ENCODE measurements around the gene NDUFV1.
"Not testable (repeated sequence)": the region's sequence is repeated elsewhere in the genome, so short reads cannot be mapped to it uniquely, and the experiment has no call there.

Gene NDUFV1

GRCh38 chr11:67660752-67661151, 54.0 kb downstream of the NDUFV1 start:
- H3K4me1 Mint-ChIP-seq (ENCODE audit: low read depth); H3K4me3 Mint-ChIP-seq; H3K9me3 Mint-ChIP-seq; H3K27me3 Mint-ChIP-seq; H3K27ac Mint-ChIP-seq; H3K36me3 Mint-ChIP-seq (ENCODE audit: low read depth): not testable (repeated sequence)
